NCI-H1092 treated with DMSO at 0.1 percent for 48 hours (cell line): ENCODE results near the gene GPR55.

Source experiments
- DNase-seq: peaks from one replicate; lab custom pipeline; 2025; lab: John Stamatoyannopoulos, UW

The GPR55 gene

GRCh38 chr2:230934231-230935129 is 9.4 kb upstream of the GPR55 start:
- no peak for DNase-seq

DNA sequence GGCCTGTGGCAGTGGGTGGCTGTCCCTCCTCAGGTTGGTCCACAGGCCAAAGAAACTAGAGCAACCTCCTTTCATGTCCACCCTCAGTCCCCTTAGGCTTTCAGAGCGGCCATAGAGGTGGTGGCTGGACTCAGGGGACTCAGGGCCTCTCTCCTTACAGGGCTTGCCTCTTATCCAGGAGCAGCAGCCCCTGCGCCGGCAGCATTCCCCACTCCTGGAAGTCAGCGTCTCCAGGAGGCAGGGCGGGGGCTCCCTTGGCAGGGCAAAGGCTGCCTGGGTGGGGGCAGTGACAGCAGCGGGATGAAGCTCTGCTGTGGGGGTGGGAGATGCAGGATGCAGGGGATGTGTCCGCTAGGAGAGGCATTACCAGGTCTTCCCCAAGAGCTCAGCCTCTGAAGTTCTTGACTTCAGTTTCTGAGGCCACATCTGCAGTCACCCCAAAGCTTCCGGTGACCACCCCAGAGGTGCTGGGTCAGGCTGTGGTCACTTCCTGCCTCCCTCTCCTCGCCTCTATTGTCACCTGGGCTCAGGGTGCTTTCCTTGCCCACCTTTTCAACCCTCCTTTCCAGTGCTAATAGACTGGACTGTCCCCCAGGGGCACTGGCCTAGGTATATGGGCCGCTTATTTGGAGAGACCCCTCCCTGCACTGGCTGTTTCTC is 8.6 kb upstream of the GPR55 start:
- DNase-seq = no peak

DNA sequence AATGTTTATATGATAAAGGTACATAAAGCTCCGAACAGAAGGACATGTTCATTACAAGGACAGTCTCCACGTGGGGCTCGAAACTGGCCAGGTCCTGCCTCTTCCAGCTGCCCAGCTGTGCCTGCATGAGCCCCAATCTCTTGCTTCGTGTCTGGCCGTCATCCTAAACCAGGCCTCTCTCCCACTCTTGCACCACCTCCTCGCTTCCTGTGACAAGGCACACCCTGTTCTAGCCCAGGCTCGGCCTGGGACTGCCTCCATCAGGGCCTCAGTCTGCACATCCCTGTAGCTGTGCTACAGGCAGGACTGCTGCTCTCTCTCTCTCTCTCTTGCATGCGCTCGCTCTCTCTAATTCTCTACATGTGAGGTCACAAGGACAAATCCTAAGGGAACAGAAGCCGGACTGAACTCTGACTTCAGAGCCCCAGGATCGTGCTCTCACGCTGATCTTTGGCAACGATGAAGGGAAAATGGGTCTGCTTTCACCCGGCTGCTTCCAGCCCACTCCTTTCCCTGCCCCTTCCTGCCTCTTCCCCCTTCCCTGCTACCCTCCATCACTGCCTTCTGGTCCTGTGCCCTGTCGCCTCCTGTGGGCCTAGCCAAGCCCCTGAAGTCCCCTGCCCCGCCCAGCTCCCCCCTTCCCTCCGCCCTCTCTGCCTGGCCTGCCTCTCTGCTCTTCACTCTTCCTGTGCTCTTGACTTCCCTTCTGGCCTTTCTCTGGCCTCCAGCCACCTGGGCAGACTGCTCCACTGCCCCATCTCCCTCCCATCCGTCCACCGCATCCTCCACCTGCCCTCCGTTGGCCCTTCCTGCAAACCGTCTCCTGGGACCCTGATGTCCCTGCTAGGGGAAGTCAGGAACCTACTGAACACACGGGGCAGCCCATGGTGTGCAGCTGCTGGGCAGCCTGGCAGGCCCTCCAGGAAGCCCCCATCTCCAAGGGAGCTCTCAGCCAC is 7.8 kb upstream of the GPR55 start:
- DNase-seq = no peak

- DNase-seq = no peak
Observed at GRCh38 chr2:230931556-230932231, 6.7 kb upstream of the GPR55 start.

DNA sequence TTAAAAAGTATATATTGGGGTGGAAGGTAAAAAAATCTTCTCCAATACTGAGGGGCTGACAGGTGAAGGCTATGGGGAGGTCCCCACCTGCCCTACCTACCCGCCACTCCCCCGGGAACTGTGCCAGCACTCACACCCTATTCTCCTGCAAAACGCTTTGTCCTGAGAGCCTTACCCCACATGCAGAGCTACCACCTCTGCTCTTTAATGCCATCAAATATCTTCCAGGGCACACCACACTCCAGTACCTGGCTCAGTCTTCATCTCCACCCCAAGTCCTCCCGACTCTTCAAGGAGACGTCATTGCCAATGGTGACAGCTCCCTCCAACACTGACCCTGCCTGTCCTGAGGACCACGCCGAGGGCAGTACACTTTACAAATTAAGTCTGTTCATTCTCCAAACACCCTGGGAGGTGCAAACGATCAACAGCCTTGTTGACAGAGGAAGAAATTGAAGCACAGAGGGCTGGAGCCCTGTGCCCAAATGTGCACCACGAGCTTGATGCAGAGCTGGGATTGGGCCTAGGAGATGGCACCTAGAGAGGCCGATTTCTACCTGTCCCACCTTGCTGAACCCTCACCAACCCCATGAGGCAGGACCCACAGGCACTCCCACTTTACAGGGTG is 6.0 kb upstream of the GPR55 start:
- no peak for DNase-seq

DNA sequence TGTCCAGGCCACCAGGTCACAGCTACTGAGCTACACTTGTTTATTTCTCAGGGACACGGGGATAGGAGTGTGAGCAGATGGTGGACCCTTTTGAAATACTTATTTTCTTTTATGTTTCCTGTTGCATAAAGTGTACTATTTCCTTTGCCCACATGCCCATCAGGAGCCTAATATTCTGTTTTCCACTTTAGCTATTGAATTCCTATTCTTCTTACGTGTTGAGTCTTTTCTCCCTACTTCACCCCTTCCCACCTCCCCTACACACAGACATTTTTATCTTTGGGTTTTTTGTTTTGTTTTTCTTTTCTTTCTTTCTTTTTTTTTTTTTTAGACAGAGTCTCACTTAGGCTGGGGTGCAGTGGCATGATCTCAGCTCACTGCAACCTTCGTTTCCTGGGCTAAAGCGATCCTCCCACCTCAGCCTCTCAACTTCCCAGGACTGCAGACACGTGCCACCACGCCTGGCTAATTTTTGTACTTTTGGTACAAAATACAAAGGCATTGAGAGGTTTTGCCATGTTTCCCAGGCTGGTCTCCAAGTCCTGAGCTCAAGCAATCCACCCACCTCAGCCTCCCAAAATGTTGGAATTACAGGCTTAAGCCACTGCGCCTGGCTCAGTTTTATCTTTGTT is 5.2 kb upstream of the GPR55 start:
- DNase-seq = no peak

DNA sequence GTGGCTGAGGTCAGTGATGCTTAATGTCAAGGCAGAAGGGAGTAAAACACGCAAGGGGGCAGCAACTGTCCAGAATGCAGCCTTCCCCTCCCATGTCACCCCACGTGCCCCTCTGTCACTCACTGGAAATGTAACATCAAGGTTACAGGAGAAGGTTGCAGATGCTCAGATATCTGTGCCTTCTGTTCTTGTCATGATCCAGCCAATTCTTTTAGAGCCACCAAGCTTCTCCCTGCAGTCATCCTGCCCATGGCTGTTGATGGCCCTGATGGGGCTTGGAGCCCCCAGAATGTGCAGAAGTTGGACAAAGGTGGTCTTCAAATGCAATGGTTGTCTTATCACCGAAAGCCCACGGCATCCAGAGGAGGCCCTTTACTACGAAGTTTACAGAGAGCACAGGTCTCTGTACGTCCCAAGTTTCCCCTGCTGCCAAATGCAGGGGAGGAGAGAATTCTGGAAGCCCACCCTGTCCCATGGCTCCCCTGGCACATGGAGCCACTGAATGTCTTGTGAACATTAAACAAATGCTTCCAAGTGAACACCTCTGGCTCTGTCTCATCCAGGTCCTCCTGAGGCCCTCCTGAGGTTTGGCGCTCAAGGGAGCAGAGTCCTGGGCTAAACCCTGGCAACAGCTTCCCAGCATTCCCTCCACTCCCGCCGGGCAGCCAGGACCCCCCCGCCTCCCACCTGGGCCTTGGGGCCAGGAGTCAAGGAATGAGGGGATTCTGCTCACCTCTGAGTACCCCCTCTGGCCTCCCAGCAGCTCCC is 4.5 kb upstream of the GPR55 start:
- DNase-seq = no peak

- DNase-seq = no peak
Observed at GRCh38 chr2:230928701-230929380, 3.8 kb upstream of the GPR55 start.

- DNase-seq = no peak
Observed at GRCh38 chr2:230927711-230928341, 2.8 kb upstream of the GPR55 start.

DNA sequence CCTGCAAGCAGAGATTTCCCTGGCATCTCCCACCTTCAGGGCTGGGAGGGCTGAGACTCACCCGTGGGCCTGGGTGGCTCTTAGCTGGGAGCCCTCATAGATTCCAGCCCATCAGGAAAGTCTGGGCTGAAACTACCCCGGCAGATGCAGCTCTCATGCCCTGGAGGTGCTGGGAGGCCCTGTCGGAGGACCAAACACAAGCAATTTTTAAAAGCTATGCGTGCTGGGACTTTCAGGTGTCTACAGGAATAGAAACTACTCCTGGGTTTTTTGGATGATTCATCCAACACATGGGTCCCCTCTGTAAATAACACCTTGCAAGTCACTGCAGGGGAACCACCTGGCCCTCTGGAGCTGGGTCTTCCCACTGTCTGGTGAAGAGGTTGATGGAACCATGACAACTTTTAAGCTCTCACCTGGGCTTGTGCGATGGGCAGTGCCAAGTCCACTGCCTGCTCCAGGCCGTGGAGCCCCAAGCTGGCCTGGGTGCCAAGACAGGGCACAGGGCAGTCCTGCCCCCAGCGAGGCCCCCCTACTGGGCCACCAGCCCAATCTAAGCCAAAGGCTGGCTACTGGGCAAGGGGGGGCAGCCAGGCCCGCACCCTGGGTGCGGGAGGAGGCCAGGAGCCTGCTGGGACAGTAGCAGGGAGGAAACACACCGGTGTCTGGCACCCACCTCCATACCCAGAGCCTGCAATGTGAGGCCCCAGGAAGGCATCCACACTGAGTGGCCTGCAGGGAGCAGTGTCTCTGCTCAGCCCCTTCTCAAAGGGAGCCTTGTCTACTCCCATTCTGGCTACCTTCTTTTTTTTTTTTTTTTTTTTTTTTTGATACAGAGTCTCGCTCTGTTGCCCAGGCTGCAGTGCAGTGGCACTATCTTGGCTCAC is 1.1 kb upstream of the GPR55 start:
- DNase-seq = no peak

GRCh38 chr2:230925443-230925878 is 419 bp upstream of the GPR55 start:
- DNase-seq = no peak

DNA sequence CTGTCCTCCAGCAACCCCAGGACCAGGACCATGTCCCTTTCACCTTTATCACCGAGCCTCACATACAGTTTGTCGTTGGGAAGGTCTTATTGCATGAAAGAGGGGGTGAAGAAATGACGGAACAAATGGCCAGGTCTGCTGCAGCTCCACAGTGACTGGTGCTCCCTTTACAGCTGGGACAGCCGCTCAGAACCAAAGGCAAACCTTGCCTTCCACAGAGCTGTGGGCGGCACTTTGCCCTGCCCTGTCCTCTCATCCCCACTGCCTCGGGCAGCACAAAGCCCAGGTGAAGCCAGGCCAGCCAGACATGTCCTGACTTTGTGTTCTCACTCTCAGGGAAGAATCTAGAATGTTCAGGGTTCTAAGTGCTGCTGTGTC is 961 bp downstream of the GPR55 start:
- no peak for DNase-seq

DNA sequence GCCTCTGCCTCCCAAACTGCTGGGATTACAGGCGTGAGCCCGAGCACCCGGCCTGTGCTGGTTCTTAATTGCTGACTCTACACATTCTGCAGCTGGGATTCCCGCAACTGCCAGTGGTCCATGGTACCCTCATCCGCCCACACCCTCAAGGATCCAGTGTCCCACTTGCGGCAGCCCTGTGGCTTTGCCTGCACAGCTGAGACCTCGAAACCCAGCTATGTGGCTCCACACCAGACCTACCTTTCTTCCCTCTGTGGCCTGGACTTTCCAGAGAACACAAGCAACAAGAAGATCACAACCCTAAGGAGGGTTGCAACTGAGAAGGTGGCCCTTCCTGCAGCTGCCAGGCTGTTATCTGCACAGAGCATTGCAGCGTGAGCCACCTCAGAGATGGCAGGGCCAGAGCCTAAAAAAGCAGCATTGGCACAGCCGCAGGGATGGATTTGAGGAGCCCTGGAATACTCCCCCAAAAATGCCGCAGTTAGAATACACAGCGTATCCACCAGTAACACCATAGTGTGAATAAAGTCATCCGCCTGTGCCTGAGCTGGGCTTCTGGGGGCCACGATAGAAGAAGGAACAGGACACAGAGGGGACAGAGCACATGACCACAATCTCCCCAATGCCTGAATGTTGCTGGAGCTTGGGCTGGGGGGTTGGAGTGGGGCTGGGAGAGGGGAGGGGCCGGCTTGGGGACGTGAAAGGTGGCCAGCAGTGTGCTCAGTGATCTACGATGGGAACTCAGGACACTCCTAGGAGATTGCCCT is 1.9 kb downstream of the GPR55 start:
- no peak for DNase-seq

DNA sequence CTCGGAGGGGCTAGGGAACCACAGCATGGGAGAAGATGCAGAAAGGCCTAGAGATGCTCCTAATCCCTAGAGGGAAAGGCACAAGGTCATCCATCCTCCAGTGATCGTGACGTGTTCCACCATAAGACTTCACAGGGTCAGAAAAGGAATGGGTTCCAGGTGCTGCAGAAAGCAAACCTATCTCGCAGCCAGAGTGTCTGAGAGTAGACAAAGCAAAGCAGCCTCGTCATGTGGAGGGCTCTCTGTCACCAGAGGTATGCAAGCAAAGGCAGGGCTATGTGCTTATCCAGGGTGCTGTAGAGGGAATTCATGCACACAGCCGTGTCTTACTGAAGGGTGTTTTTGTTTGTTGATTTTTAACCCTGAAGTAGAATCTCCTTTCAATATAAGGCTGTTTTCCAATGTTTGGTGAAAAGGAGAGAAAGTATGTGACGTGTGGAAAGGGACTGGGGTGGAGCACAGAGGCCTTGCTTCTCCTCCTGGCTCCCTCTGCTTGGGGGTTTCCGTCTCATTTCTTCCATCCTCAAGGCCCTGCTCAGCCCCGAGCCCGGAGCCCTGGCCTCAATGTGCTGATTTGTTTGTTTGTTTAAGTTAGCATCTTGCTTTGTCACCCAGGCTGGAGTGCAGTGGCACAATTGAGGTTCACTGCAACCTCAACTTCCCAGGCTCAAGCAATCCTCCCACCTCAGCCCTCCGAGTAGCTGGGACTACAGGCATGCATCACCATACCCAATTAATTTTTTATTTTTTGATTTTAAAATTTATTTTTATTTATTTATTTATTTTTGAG is 3.0 kb downstream of the GPR55 start:
- no peak for DNase-seq

DNA sequence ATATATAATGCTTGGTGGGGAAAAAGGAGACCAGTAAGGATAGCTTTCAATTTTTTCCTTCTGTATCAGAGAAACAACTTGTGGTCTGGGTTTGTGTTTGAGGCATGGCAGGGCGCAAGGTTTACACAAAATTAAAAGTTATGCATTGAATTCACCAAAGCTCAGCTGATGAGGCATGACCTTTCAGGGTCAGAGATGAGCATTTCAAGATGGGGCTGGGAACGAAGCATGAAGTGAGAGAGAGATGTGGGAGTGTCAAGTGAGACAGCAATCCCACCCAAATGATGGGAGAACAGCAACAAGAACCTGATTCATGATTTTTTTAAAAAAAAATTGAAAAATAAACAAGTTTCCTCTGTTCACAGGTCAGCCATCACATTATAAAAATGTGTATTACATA is 4.9 kb downstream of the GPR55 start:
- DNase-seq = no peak

DNA sequence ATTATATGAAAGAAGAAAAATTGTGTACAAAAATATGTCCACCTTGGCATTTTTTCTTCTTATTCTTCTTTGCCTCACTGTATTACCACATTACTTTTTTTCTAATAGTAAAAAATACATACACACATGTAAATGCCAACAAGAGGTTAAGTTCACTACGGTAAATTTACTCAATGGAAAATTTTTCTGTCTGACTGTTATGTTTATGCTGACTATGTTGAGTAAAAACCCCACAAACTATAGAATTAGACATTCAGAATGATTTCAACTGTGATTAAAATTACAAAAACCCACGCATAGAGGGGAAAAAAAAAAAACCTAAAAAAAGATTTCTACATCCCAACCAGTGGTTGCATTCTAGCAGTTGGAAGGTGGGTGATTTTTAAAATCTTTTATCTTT is 5.4 kb downstream of the GPR55 start:
- DNase-seq = no peak
